H9 (cell line): ENCODE data around the gene SLC9A9. TPM values are rescaled to one million over a fixed set of nuclear protein-coding genes. Genes with fewer than 3 reads are reported as not detected.

ENCODE experiments used
- DNase-seq: peaks from one replicate; pipeline ENCODE4 v3.0.0-alpha.2; 2017
- H2AFZ ChIP-seq: one replicate; pipeline ENCODE4 v1.6.1; 2013; ENCODE audit warnings: mild to moderate bottlenecking, low read length, control low read depth, moderate library complexity
- H2AK5ac ChIP-seq: 2 replicates; pipeline ENCODE4 v1.6.1; 2013; ENCODE audit warnings: low read length, control low read depth, mixed read lengths; ENCODE audit not compliant: insufficient read length
- H2BK120ac ChIP-seq: one replicate; pipeline ENCODE4 v1.6.1; 2013; ENCODE audit warnings: low read depth, mild to moderate bottlenecking, low read length, control low read depth, inconsistent platforms; ENCODE audit not compliant: poor library complexity, severe bottlenecking
- H2BK12ac ChIP-seq: 2 replicates; pipeline ENCODE4 v1.6.1; 2013; ENCODE audit warnings: low read length, control low read depth, mixed read lengths, low read depth; ENCODE audit not compliant: insufficient read length
- H2BK15ac ChIP-seq: 2 replicates; pipeline ENCODE4 v1.6.1; 2013; ENCODE audit warnings: low read depth, low read length, control low read depth
- H2BK20ac ChIP-seq: one replicate; pipeline ENCODE4 v1.6.1; 2013; ENCODE audit warnings: low read depth, mild to moderate bottlenecking, low read length, control low read depth, inconsistent platforms; ENCODE audit not compliant: poor library complexity, severe bottlenecking
- H2BK5ac ChIP-seq: 2 replicates; pipeline ENCODE4 v1.6.1; 2013; ENCODE audit warnings: low read length, control low read depth, mixed read lengths; ENCODE audit not compliant: insufficient read length
- H3K14ac ChIP-seq: 2 replicates; pipeline ENCODE4 v1.6.1; 2013; ENCODE audit warnings: low read length, control low read depth; ENCODE audit not compliant: insufficient read depth
- H3K18ac ChIP-seq: 2 replicates; pipeline ENCODE4 v1.6.1; 2013; ENCODE audit warnings: low read depth, mild to moderate bottlenecking, mixed read lengths, low read length, control low read depth; ENCODE audit not compliant: insufficient read length
- H3K23ac ChIP-seq: 2 replicates; pipeline ENCODE4 v1.6.1; 2013; ENCODE audit warnings: low read length, control low read depth, mixed read lengths, low read depth; ENCODE audit not compliant: insufficient read length
- H3K23me2 ChIP-seq: 2 replicates; pipeline ENCODE4 v1.6.1; 2013; ENCODE audit warnings: low read depth, mild to moderate bottlenecking, mixed read lengths, low read length, control low read depth; ENCODE audit not compliant: insufficient read length, poor library complexity, severe bottlenecking
- H3K27ac ChIP-seq: 2 replicates; pipeline ENCODE4 v1.5.1; 2013; ENCODE audit warnings: low read length, control low read depth, mixed read lengths, low read depth; ENCODE audit not compliant: insufficient read length
- H3K27me3 ChIP-seq: 2 replicates; pipeline ENCODE4 v1.6.1; 2013; ENCODE audit warnings: low read length, control low read depth, inconsistent platforms; ENCODE audit not compliant: insufficient read depth
- H3K4ac ChIP-seq: 2 replicates; pipeline ENCODE4 v1.6.1; 2013; ENCODE audit warnings: low read depth, mild to moderate bottlenecking, control low read depth, inconsistent platforms, low read length, moderate library complexity
- H3K4me1 ChIP-seq: 2 replicates; pipeline ENCODE4 v1.6.1; 2013; ENCODE audit warnings: low read length, control low read depth, inconsistent platforms; ENCODE audit not compliant: insufficient read depth
- H3K4me2 ChIP-seq: 2 replicates; pipeline ENCODE4 v1.6.1; 2013; ENCODE audit warnings: low read length, control low read depth, mixed read lengths; ENCODE audit not compliant: insufficient read length, insufficient read depth
- H3K56ac ChIP-seq: 2 replicates; pipeline ENCODE4 v1.6.1; 2013; ENCODE audit warnings: low read depth, mild to moderate bottlenecking, mixed read lengths, low read length, control low read depth; ENCODE audit not compliant: insufficient read length
- H3K79me1 ChIP-seq: 2 replicates; pipeline ENCODE4 v1.6.1; 2013; ENCODE audit warnings: low read depth, mild to moderate bottlenecking, moderate library complexity, low read length, control low read depth, inconsistent platforms; ENCODE audit not compliant: insufficient read depth, poor library complexity, severe bottlenecking
- H3K79me2 ChIP-seq: 2 replicates; pipeline ENCODE4 v1.6.1; 2013; ENCODE audit warnings: low read length, control low read depth, inconsistent platforms; ENCODE audit not compliant: insufficient read depth
- H3K9ac ChIP-seq: 2 replicates; pipeline ENCODE4 v1.6.1; 2013; ENCODE audit warnings: low read length, control low read depth, mixed read lengths; ENCODE audit not compliant: insufficient read length; ENCODE audit errors: extremely low read depth
- H3K9me3 ChIP-seq: one replicate; pipeline ENCODE4 v1.6.1; 2013; ENCODE audit warnings: low read depth, low read length, inconsistent platforms; ENCODE audit not compliant: control insufficient read depth
- H3T11ph ChIP-seq: one replicate; pipeline ENCODE4 v1.6.1; 2013; ENCODE audit warnings: mild to moderate bottlenecking, low read length, control low read depth, inconsistent platforms
- H4K20me1 ChIP-seq: one replicate; pipeline ENCODE4 v1.6.1; 2013; ENCODE audit not compliant: control insufficient read depth, insufficient read length, insufficient read depth
- H4K5ac ChIP-seq: 2 replicates; pipeline ENCODE4 v1.6.1; 2013; ENCODE audit warnings: low read depth, mild to moderate bottlenecking, mixed read lengths, low read length, control low read depth; ENCODE audit not compliant: insufficient read length
- H4K8ac ChIP-seq: replicated peaks from 2 replicates; pipeline ENCODE4 v1.6.1; 2013; ENCODE audit warnings: low read length, control low read depth, mixed read lengths, low read depth; ENCODE audit not compliant: insufficient read length
- H4K91ac ChIP-seq: 2 replicates; pipeline ENCODE4 v1.6.1; 2013; ENCODE audit warnings: low read depth, mild to moderate bottlenecking, moderate library complexity, mixed read lengths, low read length, control low read depth; ENCODE audit not compliant: insufficient read length
- H3K27ac Mint-ChIP-seq, 3 experiments: 2 replicates in 2 of 3; 3 replicates in 1 of 3; pipeline ENCODE4 v1.8.0; 2020 to 2021; ENCODE audit warnings: mixed read lengths in 3 of 3, mild to moderate bottlenecking in 1 of 3, moderate library complexity in 1 of 3
- H3K27me3 Mint-ChIP-seq: 2 replicates; pipeline ENCODE4 v1.8.0; 2021; ENCODE audit warnings: low read depth, mild to moderate bottlenecking, moderate library complexity, mixed read lengths
- H3K36me3 Mint-ChIP-seq, 3 experiments: 2 replicates in 2 of 3; 3 replicates in 1 of 3; pipeline ENCODE4 v1.8.0; 2020 to 2021; ENCODE audit warnings: low read depth in 3 of 3, mixed read lengths in 3 of 3; ENCODE audit not compliant: insufficient read depth in 1 of 3
- H3K4me1 Mint-ChIP-seq, 2 experiments: 2 replicates each; pipeline ENCODE4 v1.8.0; 2020; ENCODE audit warnings: mixed read lengths in 2 of 2
- H3K4me3 Mint-ChIP-seq, 2 experiments: 2 replicates in 1 of 2; 3 replicates in 1 of 2; pipeline ENCODE4 v1.8.0; 2020 to 2021; ENCODE audit warnings: mild to moderate bottlenecking in 2 of 2, mixed read lengths in 2 of 2, moderate library complexity in 1 of 2
- H3K9me3 Mint-ChIP-seq, 2 experiments: 2 replicates in 1 of 2; 3 replicates in 1 of 2; pipeline ENCODE4 v1.8.0; 2020; ENCODE audit warnings: mild to moderate bottlenecking in 2 of 2, mixed read lengths in 2 of 2, moderate library complexity in 1 of 2
- WGBS: extraction: QIAGEN DNeasy Blood & Tissue Kit; methylation state at CpG from one replicate; pipeline ENCODE4 v1.1.7; 2013; ENCODE audit warnings: missing lambda C conversion rate, low lambda C conversion rate, mixed read lengths; ENCODE audit not compliant: insufficient read length; ENCODE audit errors: extremely low coverage; 5-methylcytosine and 5-hydroxymethylcytosine counted together
- total RNA-seq: library from RNA; stranded (reverse); gene quantifications from 2 replicates; pipeline ENCODE4 v1.2.1, GENCODE V29; 2021
- TF ChIP-seq, protein P1 (sequence below): fragments of 200-600 bp; sonication (generic); conservative IDR thresholded peaks from 3 replicates; pipeline ENCODE4 v1.8.0; 2021; ENCODE audit warnings: antibody characterized with exemption, mild to moderate bottlenecking

The SLC9A9 gene
- total RNA-seq, 1 experiment from 2014 or later, result 0.35 TPM

DNA sequence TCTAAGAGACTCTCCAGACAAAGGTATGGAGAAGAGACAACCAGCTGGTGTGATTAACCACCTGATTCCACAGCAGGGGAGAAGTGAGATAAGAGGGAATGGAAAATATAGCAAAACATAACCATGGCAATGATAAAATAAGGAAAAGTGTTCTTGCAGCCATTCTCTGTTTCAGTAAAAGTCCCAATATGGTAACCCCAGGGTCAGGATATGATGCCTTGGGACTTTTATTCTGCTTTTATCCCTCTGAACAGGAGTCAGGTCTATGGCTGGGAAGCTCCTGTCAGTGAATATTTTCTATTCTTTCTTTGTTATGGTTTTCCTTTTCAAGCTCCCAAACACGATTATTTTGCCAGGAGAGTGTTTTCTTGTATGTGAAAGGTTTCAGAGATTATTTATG lies 94.2 kb downstream of the SLC9A9 start:
- no peak overlapping the region for H2BK20ac ChIP-seq
- H4K5ac ChIP-seq, result no peak overlapping the region
- no peaks in the 10 kb centered on the region for H3K79me1 ChIP-seq
- no peak for DNase-seq
- no peaks in the 10 kb centered on the region for H3K27me3 ChIP-seq
- Mint-ChIP-seq H3K36me3 (no peaks in the 10 kb centered on the region), H3K9me3 (no peaks in the 10 kb centered on the region), H3K4me3 (no peak overlapping the region), H3K4me1 (peaks cover 3 to 5% of the 10 kb centered on the region in 2 experiments; a peak in 2 of 4 replicates), H3K27ac (no peak overlapping the region), H3K27me3 (0 out of 2 replicates have a peak, but pooled peaks cover 1% of the 10 kb centered on the region)
- H2BK120ac ChIP-seq, result no peak overlapping the region
- H3K23ac ChIP-seq, result no peak overlapping the region
- H4K91ac ChIP-seq, result no peak overlapping the region
- no peak overlapping the region for H3K56ac ChIP-seq
- no peak overlapping the region for H3K18ac ChIP-seq
- no peak overlapping the region for H4K8ac ChIP-seq
- H2BK12ac ChIP-seq, result no peak overlapping the region
- H3K14ac ChIP-seq, result no peak overlapping the region
- TF ChIP-seq, protein P1, sequence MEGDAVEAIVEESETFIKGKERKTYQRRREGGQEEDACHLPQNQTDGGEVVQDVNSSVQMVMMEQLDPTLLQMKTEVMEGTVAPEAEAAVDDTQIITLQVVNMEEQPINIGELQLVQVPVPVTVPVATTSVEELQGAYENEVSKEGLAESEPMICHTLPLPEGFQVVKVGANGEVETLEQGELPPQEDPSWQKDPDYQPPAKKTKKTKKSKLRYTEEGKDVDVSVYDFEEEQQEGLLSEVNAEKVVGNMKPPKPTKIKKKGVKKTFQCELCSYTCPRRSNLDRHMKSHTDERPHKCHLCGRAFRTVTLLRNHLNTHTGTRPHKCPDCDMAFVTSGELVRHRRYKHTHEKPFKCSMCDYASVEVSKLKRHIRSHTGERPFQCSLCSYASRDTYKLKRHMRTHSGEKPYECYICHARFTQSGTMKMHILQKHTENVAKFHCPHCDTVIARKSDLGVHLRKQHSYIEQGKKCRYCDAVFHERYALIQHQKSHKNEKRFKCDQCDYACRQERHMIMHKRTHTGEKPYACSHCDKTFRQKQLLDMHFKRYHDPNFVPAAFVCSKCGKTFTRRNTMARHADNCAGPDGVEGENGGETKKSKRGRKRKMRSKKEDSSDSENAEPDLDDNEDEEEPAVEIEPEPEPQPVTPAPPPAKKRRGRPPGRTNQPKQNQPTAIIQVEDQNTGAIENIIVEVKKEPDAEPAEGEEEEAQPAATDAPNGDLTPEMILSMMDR, result no peak
- no peak overlapping the region for H2AFZ ChIP-seq
- no peak overlapping the region for H2BK15ac ChIP-seq
- H3K23me2 ChIP-seq, result no peaks in the 10 kb centered on the region
- H3K4ac ChIP-seq, result no peak overlapping the region
- no peaks in the 10 kb centered on the region for H3K79me2 ChIP-seq
- no peak overlapping the region for H3K9ac ChIP-seq
- H3K4me2 ChIP-seq, result no peak overlapping the region
- no peak overlapping the region for H2BK5ac ChIP-seq
- H2AK5ac ChIP-seq, result no peak overlapping the region
- H3K9me3 ChIP-seq, result no peaks in the 10 kb centered on the region
- H4K20me1 ChIP-seq, result no peaks in the 10 kb centered on the region
- H3T11ph ChIP-seq, result no peak overlapping the region
- WGBS, result no CpG with 5 or more reads among the region's 1 CpG
- no peak overlapping the region for H3K27ac ChIP-seq
- no peaks in the 10 kb centered on the region for H3K4me1 ChIP-seq
